ENCODE measurements around the gene GPR158. TPM values are rescaled to one million over a fixed set of nuclear protein-coding genes. Genes with fewer than 3 reads are reported as not detected.

GPR158 gene
- total RNA-seq, 1 donor = 0.43 TPM

GRCh38 chr10:25561758-25562157 lies 387.0 kb downstream of the GPR158 start:
- no peak for DNase-seq (ENCODE audit: low read depth)
- no peak for TF ChIP-seq CTCF (IDR thresholded peaks at IDR 0.05; ENCODE audit: insufficient read depth, low read depth, low read length)
- H3K4me3 ChIP-seq (ENCODE audit: low read depth, low read length) = no peak overlapping the region

GRCh38 chr10:25562547-25562946 lies 387.7 kb downstream of the GPR158 start:
- DNase-seq (ENCODE audit: low read depth) = no peak
- H3K4me3 ChIP-seq (ENCODE audit: low read depth, low read length) = no peak overlapping the region
- TF ChIP-seq CTCF (IDR thresholded peaks at IDR 0.05; ENCODE audit: insufficient read depth, low read depth, low read length) = no peak

- no peak for DNase-seq (ENCODE audit: low read depth)
- no peak for TF ChIP-seq CTCF (IDR thresholded peaks at IDR 0.05; ENCODE audit: insufficient read depth, low read depth, low read length)
These were observed 389.6 kb downstream of the GPR158 start for GRCh38 chr10:25564351-25564750.

GRCh38 chr10:25565570-25565969 lies 390.8 kb downstream of the GPR158 start:
- H3K4me3 ChIP-seq (ENCODE audit: low read depth, low read length) = no peak overlapping the region
- no peak for TF ChIP-seq CTCF (IDR thresholded peaks at IDR 0.05; ENCODE audit: insufficient read depth, low read depth, low read length)
- no peak for DNase-seq (ENCODE audit: low read depth)

More at GRCh38 chr10:25564351-25564750, 389.6 kb downstream of the GPR158 start:
- no peak overlapping the region for H3K4me3 ChIP-seq (ENCODE audit: low read depth, low read length)

- H3K4me3 ChIP-seq (ENCODE audit: low read depth, low read length) = no peak overlapping the region
- no peak for TF ChIP-seq CTCF (IDR thresholded peaks at IDR 0.05; ENCODE audit: insufficient read depth, low read depth, low read length)
- no peak for DNase-seq (ENCODE audit: low read depth)
These were observed 398.5 kb downstream of the GPR158 start for GRCh38 chr10:25573316-25573715.

GRCh38 chr10:25575343-25575742 lies 400.5 kb downstream of the GPR158 start:
- DNase-seq (ENCODE audit: low read depth) = no peak
- no peak for TF ChIP-seq CTCF (IDR thresholded peaks at IDR 0.05; ENCODE audit: insufficient read depth, low read depth, low read length)
- H3K4me3 ChIP-seq (ENCODE audit: low read depth, low read length) = no peak overlapping the region

- DNase-seq (ENCODE audit: low read depth) = no peak
- TF ChIP-seq CTCF (IDR thresholded peaks at IDR 0.05; ENCODE audit: insufficient read depth, low read depth, low read length) = no peak
- H3K4me3 ChIP-seq (ENCODE audit: low read depth, low read length) = no peak overlapping the region
These were observed 403.3 kb downstream of the GPR158 start for GRCh38 chr10:25578061-25578460.

All from fibroblast of villous mesenchyme (primary cell).